ENCODE measurements around the gene GTF2IRD1. TPM values are rescaled to one million over a fixed set of nuclear protein-coding genes. Genes with fewer than 3 reads are reported as not detected.
"Not testable (repeated sequence)": the region's sequence is repeated elsewhere in the genome, so short reads cannot be mapped to it uniquely, and the experiment has no call there.

The GTF2IRD1 gene
- total RNA-seq, 1 experiment from 2014 or later = 53.6 TPM

- Histone ChIP-seq H3K36me3 (ENCODE audit: control insufficient read depth, insufficient read depth, low read length) (peaks cover 1% of the 10 kb centered on the region; the same call in 1 of the 2 replicates), H3K27me3 (replicated peaks; ENCODE audit: control insufficient read depth, insufficient read depth, low read length) (no peaks in the 10 kb centered on the region), H3K9me3 (no peaks in the 10 kb centered on the region), H3K4me1 (no peaks in the 10 kb centered on the region), H3K4me3 (ENCODE audit: low read depth, low read length) (no peak overlapping the region)
- POLR2A ChIA-PET = no interaction called here
- CTCF ChIA-PET = no interaction called here
- no peak for DNase-seq
- H3K27me3 Mint-ChIP-seq (ENCODE audit: insufficient read depth, unreplicated experiment) = no peaks in the 10 kb centered on the region
- no peak for TF ChIP-seq CTCF (IDR thresholded peaks at IDR 0.05; ENCODE audit: insufficient read depth in 1 of 2, low read depth in 1 of 2, low read length in 1 of 2, severe bottlenecking in 1 of 2, unreplicated experiment in 1 of 2)
- BruUV-seq (replicated peaks) = no TSS peak
- no peak overlapping the region for H3K27ac Mint-ChIP-seq (ENCODE audit: unreplicated experiment)
- intact Hi-C loops (cut with micrococcal nuclease; ENCODE audit: unreplicated experiment) = no loop called here
- H3K36me3 Mint-ChIP-seq (ENCODE audit: insufficient read depth, unreplicated experiment) = peaks cover 62% of the 10 kb centered on the region
- H3K9me3 Mint-ChIP-seq (ENCODE audit: unreplicated experiment) = peaks cover 10% of the 10 kb centered on the region
- no peaks in the 10 kb centered on the region for H3K4me1 Mint-ChIP-seq (ENCODE audit: low read depth, unreplicated experiment)
- no peak overlapping the region for H3K4me3 Mint-ChIP-seq (ENCODE audit: unreplicated experiment)
Measured at GRCh38 chr7:74494076-74494548, 40.4 kb downstream of the GTF2IRD1 start.

GRCh38 chr7:74495112-74496086 is 41.7 kb downstream of the GTF2IRD1 start:
- Mint-ChIP-seq H3K4me3 (ENCODE audit: unreplicated experiment) (no peak overlapping the region), H3K4me1 (ENCODE audit: low read depth, unreplicated experiment) (no peaks in the 10 kb centered on the region)
- POLR2A ChIA-PET = no interaction called here

GRCh38 chr7:74496272-74496671 is 42.6 kb downstream of the GTF2IRD1 start:
- Histone ChIP-seq H3K9me3 (no peaks in the 10 kb centered on the region), H3K27me3 (replicated peaks; ENCODE audit: control insufficient read depth, insufficient read depth, low read length) (no peaks in the 10 kb centered on the region), H3K36me3 (ENCODE audit: control insufficient read depth, insufficient read depth, low read length) (peaks cover 1% of the 10 kb centered on the region; the same call in 1 of the 2 replicates), H3K4me3 (ENCODE audit: low read depth, low read length) (no peak overlapping the region), H3K4me1 (no peaks in the 10 kb centered on the region)
- intact Hi-C loops (cut with micrococcal nuclease; ENCODE audit: unreplicated experiment) = no loop called here
- Mint-ChIP-seq H3K9me3 (ENCODE audit: unreplicated experiment) (peaks cover 10% of the 10 kb centered on the region), H3K36me3 (ENCODE audit: insufficient read depth, unreplicated experiment) (peaks cover 50% of the 10 kb centered on the region), H3K27ac (ENCODE audit: unreplicated experiment) (no peak overlapping the region), H3K4me3 (ENCODE audit: unreplicated experiment) (no peak overlapping the region), H3K4me1 (ENCODE audit: low read depth, unreplicated experiment) (no peaks in the 10 kb centered on the region), H3K27me3 (ENCODE audit: insufficient read depth, unreplicated experiment) (no peaks in the 10 kb centered on the region)
- no peak for TF ChIP-seq CTCF (IDR thresholded peaks at IDR 0.05; ENCODE audit: insufficient read depth in 1 of 2, low read depth in 1 of 2, low read length in 1 of 2, severe bottlenecking in 1 of 2, unreplicated experiment in 1 of 2)
- ChIA-PET CTCF (no interaction called here), POLR2A (no interaction called here)
- no TSS peak for BruUV-seq (replicated peaks)
- DNase-seq = no peak

More at GRCh38 chr7:74495112-74496086, 41.7 kb downstream of the GTF2IRD1 start:
- Mint-ChIP-seq H3K27ac (ENCODE audit: unreplicated experiment) (peak overlapping the region; percentile 79), H3K27me3 (ENCODE audit: insufficient read depth, unreplicated experiment) (no peaks in the 10 kb centered on the region), H3K36me3 (ENCODE audit: insufficient read depth, unreplicated experiment) (peaks cover 59% of the 10 kb centered on the region), H3K9me3 (ENCODE audit: unreplicated experiment) (peaks cover 10% of the 10 kb centered on the region)
- Histone ChIP-seq H3K9me3 (no peaks in the 10 kb centered on the region), H3K36me3 (ENCODE audit: control insufficient read depth, insufficient read depth, low read length) (peaks cover 1% of the 10 kb centered on the region; the same call in 1 of the 2 replicates), H3K4me3 (ENCODE audit: low read depth, low read length) (no peak overlapping the region), H3K27me3 (replicated peaks; ENCODE audit: control insufficient read depth, insufficient read depth, low read length) (no peaks in the 10 kb centered on the region), H3K4me1 (no peaks in the 10 kb centered on the region)
- TF ChIP-seq CTCF (IDR thresholded peaks at IDR 0.05; ENCODE audit: insufficient read depth in 1 of 2, low read depth in 1 of 2, low read length in 1 of 2, severe bottlenecking in 1 of 2, unreplicated experiment in 1 of 2) = no peak
- BruUV-seq (replicated peaks) = no TSS peak
- CTCF ChIA-PET = no interaction called here
- intact Hi-C loops (cut with micrococcal nuclease; ENCODE audit: unreplicated experiment) = no loop called here
- no peak for DNase-seq

- H3K27me3 Mint-ChIP-seq (ENCODE audit: insufficient read depth, unreplicated experiment); H3K9me3 Mint-ChIP-seq (ENCODE audit: unreplicated experiment); CTCF ChIA-PET; H3K4me1 ChIP-seq; H3K4me3 ChIP-seq (ENCODE audit: low read depth, low read length); H3K9me3 ChIP-seq; DNase-seq; POLR2A ChIA-PET; H3K27ac Mint-ChIP-seq (ENCODE audit: unreplicated experiment); intact Hi-C loops (cut with micrococcal nuclease; ENCODE audit: unreplicated experiment); H3K4me3 Mint-ChIP-seq (ENCODE audit: unreplicated experiment); H3K36me3 ChIP-seq (ENCODE audit: control insufficient read depth, insufficient read depth, low read length); H3K4me1 Mint-ChIP-seq (ENCODE audit: low read depth, unreplicated experiment); H3K27me3 ChIP-seq (replicated peaks; ENCODE audit: control insufficient read depth, insufficient read depth, low read length); BruUV-seq (replicated peaks): not testable (repeated sequence)
- peaks cover 45% of the 10 kb centered on the region for H3K36me3 Mint-ChIP-seq (ENCODE audit: insufficient read depth, unreplicated experiment)
Measured at GRCh38 chr7:74496773-74497172, 43.1 kb downstream of the GTF2IRD1 start.
